ENCODE data around the gene TP63. TPM values are rescaled to one million over a fixed set of nuclear protein-coding genes. Genes with fewer than 3 reads are reported as not detected.

Gene TP63
- total RNA-seq, 4 donors from 2014 or later, result 1.5 to 2.5 TPM; not detected in 2

GRCh38 chr3:189898559-189899153 is 267.5 kb downstream of the TP63 start:
- DNase-seq, result no peak
- no peak for TF ChIP-seq POLR2A (IDR thresholded peaks at IDR 0.05)
- TF ChIP-seq, protein P1, sequence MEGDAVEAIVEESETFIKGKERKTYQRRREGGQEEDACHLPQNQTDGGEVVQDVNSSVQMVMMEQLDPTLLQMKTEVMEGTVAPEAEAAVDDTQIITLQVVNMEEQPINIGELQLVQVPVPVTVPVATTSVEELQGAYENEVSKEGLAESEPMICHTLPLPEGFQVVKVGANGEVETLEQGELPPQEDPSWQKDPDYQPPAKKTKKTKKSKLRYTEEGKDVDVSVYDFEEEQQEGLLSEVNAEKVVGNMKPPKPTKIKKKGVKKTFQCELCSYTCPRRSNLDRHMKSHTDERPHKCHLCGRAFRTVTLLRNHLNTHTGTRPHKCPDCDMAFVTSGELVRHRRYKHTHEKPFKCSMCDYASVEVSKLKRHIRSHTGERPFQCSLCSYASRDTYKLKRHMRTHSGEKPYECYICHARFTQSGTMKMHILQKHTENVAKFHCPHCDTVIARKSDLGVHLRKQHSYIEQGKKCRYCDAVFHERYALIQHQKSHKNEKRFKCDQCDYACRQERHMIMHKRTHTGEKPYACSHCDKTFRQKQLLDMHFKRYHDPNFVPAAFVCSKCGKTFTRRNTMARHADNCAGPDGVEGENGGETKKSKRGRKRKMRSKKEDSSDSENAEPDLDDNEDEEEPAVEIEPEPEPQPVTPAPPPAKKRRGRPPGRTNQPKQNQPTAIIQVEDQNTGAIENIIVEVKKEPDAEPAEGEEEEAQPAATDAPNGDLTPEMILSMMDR (IDR thresholded peaks at IDR 0.05), result no peak
- Histone ChIP-seq H3K9me3 (no peaks in the 10 kb centered on the region), H3K36me3 (no peaks in the 10 kb centered on the region), H3K27me3 (no peaks in the 10 kb centered on the region), H3K4me3 (no peak overlapping the region), H3K27ac (no peak overlapping the region), H3K4me1 (no peaks in the 10 kb centered on the region)
- intact Hi-C loops (cut with DNase I; ENCODE audit: low total_unique reads), result no loop called here

DNA sequence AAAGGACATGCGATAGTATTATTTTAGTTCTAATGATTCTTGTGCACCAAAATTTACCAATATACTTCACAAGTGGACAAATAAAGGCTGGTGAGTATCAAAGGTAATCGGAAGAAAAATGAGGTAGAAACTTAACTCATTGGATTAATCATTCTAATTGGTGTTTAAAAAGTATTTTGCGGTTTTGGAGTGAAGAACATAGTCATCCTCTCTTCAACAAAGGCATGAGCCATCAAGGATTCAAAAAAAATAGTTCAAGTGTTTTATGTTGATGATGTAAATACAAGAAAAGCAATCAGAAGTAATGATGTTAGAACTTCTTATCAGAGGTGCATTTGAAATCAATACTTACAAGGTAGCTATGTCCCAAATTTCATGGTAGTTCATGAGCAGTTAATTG is 268.0 kb downstream of the TP63 start:
- H3K9me3 ChIP-seq, result no peaks in the 10 kb centered on the region
- no peak for TF ChIP-seq POLR2A (IDR thresholded peaks at IDR 0.05)
- TF ChIP-seq, protein P1 (IDR thresholded peaks at IDR 0.05), result no peak
- no peak for DNase-seq
- H3K4me3 ChIP-seq, result no peak overlapping the region
- no peaks in the 10 kb centered on the region for H3K27me3 ChIP-seq
- H3K36me3 ChIP-seq, result no peaks in the 10 kb centered on the region
- H3K27ac ChIP-seq, result no peak overlapping the region
- intact Hi-C loops (cut with DNase I; ENCODE audit: low total_unique reads), result no loop called here
- no peaks in the 10 kb centered on the region for H3K4me1 ChIP-seq

- H3K36me3 ChIP-seq, result no peaks in the 10 kb centered on the region
- TF ChIP-seq, protein P1 (IDR thresholded peaks at IDR 0.05), result no peak
- TF ChIP-seq POLR2A (IDR thresholded peaks at IDR 0.05), result no peak
- no peak overlapping the region for H3K4me3 ChIP-seq
- intact Hi-C loops (cut with DNase I; ENCODE audit: low total_unique reads), result no loop called here
- no peak for DNase-seq
- no peaks in the 10 kb centered on the region for H3K4me1 ChIP-seq
- H3K27ac ChIP-seq, result no peak overlapping the region
- no peaks in the 10 kb centered on the region for H3K27me3 ChIP-seq
- no peaks in the 10 kb centered on the region for H3K9me3 ChIP-seq
These were observed 269.4 kb downstream of the TP63 start for GRCh38 chr3:189900578-189900977.

DNA sequence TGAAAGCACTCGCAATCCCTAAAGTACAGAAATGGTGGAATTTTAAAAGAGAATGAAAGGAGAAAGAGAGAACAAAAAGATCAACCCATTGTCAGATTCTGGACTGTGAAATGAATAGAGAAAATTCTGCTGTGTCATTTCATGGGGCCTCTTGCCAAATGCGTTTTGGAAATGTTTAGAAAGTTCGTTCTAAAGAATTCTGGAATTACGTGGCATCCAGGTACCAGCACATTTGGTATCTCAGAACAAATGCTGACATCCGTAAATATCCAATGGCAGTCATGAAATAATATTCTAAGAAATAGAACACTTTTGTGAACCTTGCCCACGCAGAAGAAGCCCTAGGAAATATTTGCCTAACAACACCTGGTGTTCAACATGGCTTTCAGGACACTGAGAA is 270.3 kb downstream of the TP63 start:
- Histone ChIP-seq H3K4me3 (no peak overlapping the region), H3K4me1 (no peaks in the 10 kb centered on the region), H3K27ac (no peak overlapping the region), H3K27me3 (no peaks in the 10 kb centered on the region), H3K9me3 (no peaks in the 10 kb centered on the region), H3K36me3 (no peaks in the 10 kb centered on the region)
- TF ChIP-seq, protein P1 (IDR thresholded peaks at IDR 0.05), result no peak
- TF ChIP-seq POLR2A (IDR thresholded peaks at IDR 0.05), result no peak
- no peak for DNase-seq
- intact Hi-C loops (cut with DNase I; ENCODE audit: low total_unique reads), result no loop called here

DNA sequence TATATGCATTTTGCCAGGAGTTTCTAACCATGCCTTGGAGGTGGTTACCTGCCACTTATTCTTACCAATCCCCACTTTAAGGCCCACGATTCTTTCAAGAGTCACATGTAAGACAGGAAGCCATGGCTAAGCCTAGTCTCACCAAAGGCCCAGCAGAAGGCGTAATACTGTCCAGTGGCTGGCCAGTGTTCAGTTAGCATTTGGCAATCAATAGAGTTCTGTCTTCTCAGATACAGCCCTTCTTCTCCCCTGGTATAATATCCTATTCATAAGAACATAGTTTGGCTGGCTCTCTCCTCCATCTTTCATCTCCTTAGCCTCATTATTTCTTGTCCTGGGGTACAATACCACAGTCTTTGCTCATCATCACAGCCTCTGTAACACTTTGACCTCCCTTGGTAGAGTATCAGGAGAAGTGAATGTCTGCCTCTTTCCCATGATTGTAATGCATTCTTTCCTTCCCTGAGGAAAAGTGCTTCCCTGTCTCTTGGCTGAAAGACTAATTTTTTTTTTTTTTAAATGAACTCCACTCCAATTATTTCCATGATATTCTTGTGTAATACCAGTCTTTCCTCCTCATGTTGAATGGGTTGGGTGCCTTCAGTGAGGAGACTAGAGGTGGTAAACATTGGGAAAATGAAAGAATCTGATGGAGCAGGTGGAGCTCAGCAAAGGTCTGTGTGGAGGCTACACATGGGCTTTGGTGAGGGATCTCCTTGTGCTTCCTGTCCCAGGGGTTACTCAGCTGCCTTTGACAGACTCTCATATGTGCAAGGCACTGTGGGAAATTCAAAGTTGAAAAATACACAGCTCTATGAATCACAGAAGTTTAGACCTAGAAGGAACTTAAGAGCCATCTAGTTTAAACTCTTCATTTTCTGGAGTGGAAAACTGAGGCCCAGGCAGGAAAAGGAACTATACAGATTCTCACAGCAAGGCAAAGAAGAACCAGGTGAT is 271.3 kb downstream of the TP63 start:
- Histone ChIP-seq H3K4me1 (no peaks in the 10 kb centered on the region), H3K4me3 (no peak overlapping the region), H3K27ac (no peak overlapping the region), H3K36me3 (no peaks in the 10 kb centered on the region), H3K9me3 (no peaks in the 10 kb centered on the region), H3K27me3 (no peaks in the 10 kb centered on the region)
- intact Hi-C loops (cut with DNase I; ENCODE audit: low total_unique reads), result no loop called here
- TF ChIP-seq POLR2A (IDR thresholded peaks at IDR 0.05), result no peak
- TF ChIP-seq, protein P1 (IDR thresholded peaks at IDR 0.05), result no peak
- no peak for DNase-seq

All from uterus (tissue), 4 donors.